ENCODE data around the gene DMBX1.

DMBX1 gene

DNA sequence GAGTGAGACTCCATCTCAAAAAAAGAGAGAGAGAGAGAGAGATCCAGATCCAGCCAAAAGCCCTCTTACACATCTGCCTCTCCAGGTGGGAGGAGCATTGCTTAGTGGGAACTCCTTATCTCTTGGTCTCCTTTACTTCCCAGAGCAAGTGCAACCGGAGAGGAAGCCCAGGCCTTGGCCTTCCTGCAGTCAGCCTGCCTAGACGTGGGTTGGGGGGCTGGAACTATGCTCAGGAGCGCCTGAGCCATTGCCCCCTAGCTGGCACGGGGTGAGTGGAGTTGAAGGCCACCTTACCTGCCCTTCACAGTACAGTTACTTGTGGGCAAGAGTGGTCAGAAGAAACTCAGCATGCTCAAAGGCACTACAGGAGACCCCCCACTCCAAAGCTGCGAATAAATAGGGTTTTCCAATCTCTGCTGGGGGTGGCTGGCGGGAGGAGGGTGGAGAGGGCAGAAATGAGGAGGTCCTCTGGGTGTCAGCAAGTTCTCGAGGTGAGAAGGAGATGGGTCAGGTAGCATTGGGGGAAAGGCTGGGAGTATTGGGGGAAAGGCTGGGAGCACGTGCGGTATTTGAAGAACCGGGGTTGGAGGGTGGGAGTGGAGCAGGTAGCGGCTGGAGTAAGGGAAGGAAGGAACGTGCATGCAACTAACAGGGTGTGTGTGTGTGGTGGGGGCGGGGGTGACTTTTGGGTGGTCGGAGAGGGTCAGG lies 4.7 kb upstream of the DMBX1 start:
- DNase-seq: no peak

- no peak for DNase-seq
Measured at GRCh38 chr1:46485564-46486431, 3.8 kb upstream of the DMBX1 start.

GRCh38 chr1:46486432-46487015 lies 3.1 kb upstream of the DMBX1 start:
- no peak for DNase-seq

GRCh38 chr1:46487818-46488218 lies 1.8 kb upstream of the DMBX1 start:
- DNase-seq: no peak

- DNase-seq: no peak
Measured at GRCh38 chr1:46488343-46489168, 1.1 kb upstream of the DMBX1 start.

DNA sequence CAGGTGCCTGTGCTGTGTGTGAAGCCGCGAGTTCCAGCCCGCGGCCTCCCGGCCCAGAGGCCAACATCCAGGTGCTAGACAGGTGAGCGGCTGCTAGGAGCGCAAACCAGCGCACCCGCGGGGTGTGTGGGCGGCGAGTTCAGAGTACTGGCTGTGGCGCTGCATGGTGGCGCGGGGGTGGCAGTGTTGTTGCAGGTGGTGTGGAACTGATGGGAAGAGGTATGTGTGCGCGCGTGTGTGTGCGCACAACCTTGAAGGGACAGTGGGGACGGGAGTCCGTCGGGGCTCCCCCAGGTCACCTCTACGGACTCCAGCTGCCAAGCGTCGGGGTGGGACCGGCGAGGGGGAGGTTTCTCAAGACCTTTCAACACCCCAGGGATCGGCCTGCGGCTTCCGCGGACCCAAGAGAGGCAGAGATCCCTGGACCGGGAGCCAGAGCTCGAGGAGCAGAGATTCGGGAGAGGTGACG lies 433 bp upstream of the DMBX1 start:
- DNase-seq: no peak

DNA sequence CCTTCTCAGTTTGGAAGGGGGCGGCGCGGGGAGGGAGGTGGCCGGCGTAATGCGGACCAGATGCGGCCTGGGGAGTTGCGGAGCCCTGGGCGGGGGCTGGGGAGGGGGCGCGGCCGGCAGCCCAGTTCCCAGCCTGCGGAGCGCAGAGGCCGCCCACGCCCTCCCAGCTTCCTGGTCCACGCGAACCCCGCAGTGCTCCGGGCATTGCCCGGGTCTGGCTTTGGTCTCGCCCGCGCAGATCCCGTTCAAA lies 695 bp downstream of the DMBX1 start:
- DNase-seq: no peak

- no peak for DNase-seq
Measured at GRCh38 chr1:46490656-46491442, 1.2 kb downstream of the DMBX1 start.

GRCh38 chr1:46491443-46492268 lies 2.0 kb downstream of the DMBX1 start:
- no peak for DNase-seq

GRCh38 chr1:46492269-46492853 lies 2.7 kb downstream of the DMBX1 start:
- no peak for DNase-seq

DNA sequence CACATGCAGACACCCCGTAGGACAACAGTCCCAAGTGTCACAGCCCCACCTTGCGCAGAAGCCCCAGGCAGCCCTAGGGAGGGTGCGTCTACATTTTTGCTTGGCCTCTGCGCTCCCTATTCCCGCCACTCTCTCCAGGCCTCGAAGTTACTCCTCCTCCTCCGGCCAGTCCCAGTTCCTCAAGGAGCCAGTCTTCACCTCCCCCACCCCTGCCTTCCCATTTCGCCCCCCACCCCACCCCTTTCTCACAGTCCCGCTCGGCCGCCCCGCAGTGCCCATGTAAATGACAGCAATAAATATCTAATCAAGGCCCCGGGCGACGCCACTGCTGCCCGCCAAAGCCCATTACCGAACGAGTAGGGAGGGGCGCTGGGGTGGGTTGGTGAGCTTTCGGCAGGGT lies 3.2 kb downstream of the DMBX1 start:
- no peak for DNase-seq

GRCh38 chr1:46493316-46494032 lies 3.8 kb downstream of the DMBX1 start:
- DNase-seq: no peak

DNA sequence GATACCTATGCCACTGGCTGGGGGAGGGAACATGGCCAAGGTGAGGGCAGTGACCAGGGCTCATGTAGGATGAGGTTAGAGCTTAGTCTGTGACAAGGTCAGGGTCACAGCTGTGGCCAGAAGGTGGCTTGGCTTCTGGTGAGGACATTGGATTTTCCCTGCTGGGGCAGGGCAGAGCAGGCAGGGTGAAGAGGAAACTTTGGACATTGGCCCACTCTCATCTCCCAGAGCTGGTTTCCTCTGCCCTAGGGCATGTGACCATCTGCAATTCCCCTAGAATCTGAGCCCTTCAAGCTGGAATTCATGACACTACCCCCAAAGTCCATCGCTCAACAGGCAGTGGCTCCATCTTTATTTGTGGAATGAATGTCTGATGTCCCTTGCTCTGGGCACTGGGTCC lies 5.3 kb downstream of the DMBX1 start:
- no peak for DNase-seq

GRCh38 chr1:46495778-46496177 lies 6.1 kb downstream of the DMBX1 start:
- no peak for DNase-seq

GRCh38 chr1:46496505-46496904 lies 6.9 kb downstream of the DMBX1 start:
- no peak for DNase-seq

DNA sequence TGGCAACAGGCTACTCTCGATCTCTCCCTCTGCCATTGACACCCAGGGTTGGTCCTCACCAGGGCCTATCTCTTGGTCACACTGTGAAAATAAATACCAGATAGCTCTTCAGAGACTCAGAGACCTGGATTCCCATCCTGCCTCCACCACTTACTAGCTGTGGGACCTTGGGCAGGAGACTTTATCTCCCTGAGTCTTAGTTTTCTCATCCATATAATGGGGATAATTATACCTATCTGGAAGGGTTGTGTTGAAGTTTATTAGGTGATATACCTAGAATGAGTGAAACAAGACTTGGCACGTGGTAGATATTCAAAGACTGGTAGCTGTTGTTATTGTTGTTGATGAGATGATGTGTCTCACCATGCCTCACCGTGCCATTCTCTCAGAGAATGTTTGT lies 7.4 kb downstream of the DMBX1 start:
- no peak for DNase-seq

GRCh38 chr1:46497665-46498064 lies 8.0 kb downstream of the DMBX1 start:
- no peak for DNase-seq

GRCh38 chr1:46501528-46501927 lies 11.9 kb downstream of the DMBX1 start:
- DNase-seq: no peak

DNA sequence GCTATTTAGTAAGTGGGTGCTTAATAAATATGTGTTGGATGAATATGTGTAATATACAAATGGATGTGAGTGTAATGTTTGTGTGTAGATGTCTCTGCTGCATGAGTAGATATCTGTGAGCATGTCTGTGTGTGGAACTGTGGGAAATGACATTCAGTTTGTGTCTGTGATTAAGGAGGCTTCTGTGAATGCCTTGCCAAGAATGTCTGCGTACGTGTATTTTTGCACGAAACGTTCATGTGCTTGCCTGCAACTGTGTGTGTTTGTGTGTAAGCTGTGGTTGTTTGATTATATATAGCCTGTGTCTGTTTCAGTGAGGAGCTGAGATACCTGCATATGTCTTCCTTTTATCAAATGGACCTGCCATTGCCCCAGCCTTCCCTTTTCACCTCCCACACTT lies 13.8 kb downstream of the DMBX1 start:
- no peak for DNase-seq

- DNase-seq: no peak
Measured at GRCh38 chr1:46506470-46507219, 17.0 kb downstream of the DMBX1 start.

All from COR-L47 (cell line).